ENCODE measurements around the gene OR6A2.
"Not testable (repeated sequence)": the region's sequence is repeated elsewhere in the genome, so short reads cannot be mapped to it uniquely, and the experiment has no call there.

The OR6A2 gene

DNA sequence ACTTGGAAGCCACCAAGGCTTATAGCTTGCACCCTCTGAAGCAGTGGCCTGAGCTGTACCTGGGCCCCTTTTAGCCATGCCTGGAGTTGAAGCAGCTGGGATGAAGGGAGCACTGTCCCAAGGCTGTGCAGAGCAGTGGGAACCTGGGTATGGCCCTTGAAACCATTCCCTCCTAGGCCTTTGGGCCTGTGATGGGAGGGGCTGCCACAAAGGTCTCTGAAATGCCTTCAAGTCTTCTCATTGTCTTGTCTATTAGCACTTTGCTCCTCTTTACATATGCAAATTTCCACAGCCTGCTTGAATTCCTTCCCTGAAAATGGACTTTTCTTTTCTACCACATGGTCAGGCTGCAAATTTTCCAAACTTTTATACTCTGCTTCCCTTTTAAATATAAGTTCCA lies 1.6 kb upstream of the OR6A2 start:
- H3K9ac ChIP-seq (ENCODE audit: low read depth, low read length); H3K36me3 ChIP-seq (ENCODE audit: insufficient read depth, low read length); H3K9me3 ChIP-seq (ENCODE audit: control insufficient read depth, insufficient read depth, low read length); H3K4me1 ChIP-seq (ENCODE audit: insufficient read depth, low read length): not testable (repeated sequence)

DNA sequence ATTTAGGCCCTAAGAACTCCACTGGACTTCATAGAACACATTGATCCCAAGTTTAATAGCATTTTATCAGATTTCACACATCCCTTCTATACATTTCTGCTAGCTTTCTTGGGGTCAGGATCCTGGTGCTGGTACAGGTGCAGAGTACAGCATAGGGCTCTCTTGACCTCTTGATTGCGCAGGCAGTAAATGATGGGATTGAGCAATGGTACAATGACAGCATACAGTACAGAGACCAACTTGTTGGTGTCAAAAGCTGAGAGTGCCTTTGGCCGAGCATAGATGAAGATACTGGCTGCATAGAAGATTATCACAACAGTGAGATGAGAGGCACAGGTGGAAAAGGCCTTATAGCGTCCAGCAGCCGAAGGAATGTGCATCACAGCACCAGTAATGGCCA lies 4.8 kb downstream of the OR6A2 start:
- H3K9me3 ChIP-seq (ENCODE audit: control insufficient read depth, insufficient read depth, low read length), result 0 out of 2 replicates have a peak, but pooled peaks cover 2% of the 10 kb centered on the region
- no peaks in the 10 kb centered on the region for H3K4me1 ChIP-seq (ENCODE audit: insufficient read depth, low read length)
- H3K36me3 ChIP-seq (ENCODE audit: insufficient read depth, low read length), result no peaks in the 10 kb centered on the region
- H3K9ac ChIP-seq (ENCODE audit: low read depth, low read length), result no peak overlapping the region

- Histone ChIP-seq H3K9ac (ENCODE audit: low read depth, low read length) (no peak overlapping the region), H3K4me1 (ENCODE audit: insufficient read depth, low read length) (no peaks in the 10 kb centered on the region), H3K9me3 (ENCODE audit: control insufficient read depth, insufficient read depth, low read length) (no peaks in the 10 kb centered on the region), H3K36me3 (ENCODE audit: insufficient read depth, low read length) (no peaks in the 10 kb centered on the region)
These were observed 8.9 kb downstream of the OR6A2 start for GRCh38 chr11:6790546-6790945.

- Histone ChIP-seq H3K9me3 (ENCODE audit: control insufficient read depth, insufficient read depth, low read length) (no peaks in the 10 kb centered on the region), H3K4me1 (ENCODE audit: insufficient read depth, low read length) (no peaks in the 10 kb centered on the region), H3K9ac (ENCODE audit: low read depth, low read length) (no peak within 1 kb of the TSS), H3K36me3 (ENCODE audit: insufficient read depth, low read length) (no peaks in the 10 kb centered on the region)
These were observed 16.8 kb downstream of the OR6A2 start, which contains the start of gene OR2AG1 for GRCh38 chr11:6782720-6783119. TSS of gene OR2AG1 (plus strand) at chr11:6783020. CDS start at chr11:6785038, 2,018 bp downstream.

DNA sequence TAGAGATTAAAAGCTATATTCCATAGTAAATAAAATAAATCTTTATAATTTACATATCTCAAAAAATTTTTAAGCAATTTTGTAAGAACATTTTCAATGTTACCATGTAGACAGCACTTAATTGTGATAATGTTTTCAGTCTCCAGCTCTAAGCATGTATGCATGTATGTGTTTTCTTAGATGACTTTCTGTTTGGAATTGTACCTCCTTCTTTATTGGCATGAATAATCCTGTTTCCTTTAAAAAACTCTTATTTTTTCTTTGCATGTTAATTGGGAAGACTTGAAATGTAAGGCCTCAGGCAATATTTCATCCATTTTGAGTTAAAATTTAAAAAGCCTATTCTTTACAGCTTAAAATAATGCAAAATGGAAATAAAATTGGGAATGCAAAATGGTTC lies 18.7 kb downstream of the OR6A2 start:
- no peaks in the 10 kb centered on the region for H3K36me3 ChIP-seq (ENCODE audit: insufficient read depth, low read length)
- H3K4me1 ChIP-seq (ENCODE audit: insufficient read depth, low read length), result no peaks in the 10 kb centered on the region
- no peaks in the 10 kb centered on the region for H3K9me3 ChIP-seq (ENCODE audit: control insufficient read depth, insufficient read depth, low read length)
- H3K9ac ChIP-seq (ENCODE audit: low read depth, low read length), result no peak overlapping the region

- no peaks in the 10 kb centered on the region for H3K4me1 ChIP-seq (ENCODE audit: insufficient read depth, low read length)
- no peaks in the 10 kb centered on the region for H3K9me3 ChIP-seq (ENCODE audit: control insufficient read depth, insufficient read depth, low read length)
- no peaks in the 10 kb centered on the region for H3K36me3 ChIP-seq (ENCODE audit: insufficient read depth, low read length)
- no peak overlapping the region for H3K9ac ChIP-seq (ENCODE audit: low read depth, low read length)
These were observed 21.0 kb downstream of the OR6A2 start for GRCh38 chr11:6778518-6778917.

DNA sequence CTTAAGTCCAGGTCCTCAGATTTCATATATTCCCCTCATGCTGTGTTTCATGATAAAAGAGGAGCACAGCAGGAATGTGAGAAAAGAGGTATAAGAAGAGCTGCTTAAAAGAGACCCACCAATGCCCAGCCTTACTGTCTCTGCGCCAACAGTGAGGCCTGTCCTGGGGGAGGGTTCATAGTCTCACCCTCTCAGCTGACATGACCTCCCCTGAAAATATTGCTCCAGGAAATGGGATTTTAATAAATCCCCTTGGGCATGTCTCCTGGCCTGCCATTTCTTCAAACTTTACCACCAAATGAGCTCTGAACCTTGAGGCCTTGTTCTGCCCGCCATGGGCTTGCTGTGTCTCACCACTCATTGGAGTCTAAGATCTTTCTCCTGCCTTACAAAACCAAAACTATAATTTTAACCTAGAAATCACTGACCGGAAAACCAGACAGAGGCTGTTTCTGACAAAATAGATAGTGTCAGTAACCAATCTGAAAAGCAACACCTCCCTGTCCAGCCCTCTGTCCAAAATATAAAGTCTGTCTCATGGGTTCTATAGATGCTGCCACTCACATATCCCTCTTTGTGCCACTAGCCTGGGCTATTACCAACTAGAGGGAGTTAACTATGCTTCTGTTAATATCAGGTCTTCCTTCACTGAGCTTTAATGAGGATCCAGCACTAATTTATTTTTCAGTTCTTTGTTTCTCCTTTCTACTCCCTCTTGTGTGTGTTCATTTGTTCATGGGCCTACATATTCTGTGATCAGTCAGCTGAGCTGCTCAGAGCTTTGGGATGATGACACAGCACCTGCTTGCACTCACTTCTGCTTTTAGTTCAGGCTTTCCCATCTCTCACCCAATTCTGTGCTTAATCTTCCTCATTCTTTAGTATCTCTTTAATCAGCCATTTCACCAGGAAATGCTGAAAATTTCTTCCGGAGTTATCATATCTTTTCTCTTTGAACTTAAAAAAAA lies 27.3 kb downstream of the OR6A2 start, which contains the start of gene OR2AG2:
Gene OR2AG2, minus strand, starts transcription at position 51 of the 968 bp plus-strand sequence. CDS start 3,019 bp downstream, outside the sequence.
- Histone ChIP-seq H3K9me3 (ENCODE audit: control insufficient read depth, insufficient read depth, low read length) (no peaks in the 10 kb centered on the region), H3K4me1 (ENCODE audit: insufficient read depth, low read length) (no peaks in the 10 kb centered on the region), H3K9ac (ENCODE audit: low read depth, low read length) (no peak within 1 kb of the TSS), H3K36me3 (ENCODE audit: insufficient read depth, low read length) (no peaks in the 10 kb centered on the region)

- H3K36me3 ChIP-seq (ENCODE audit: insufficient read depth, low read length), result no peaks in the 10 kb centered on the region
- no peaks in the 10 kb centered on the region for H3K4me1 ChIP-seq (ENCODE audit: insufficient read depth, low read length)
- no peaks in the 10 kb centered on the region for H3K9me3 ChIP-seq (ENCODE audit: control insufficient read depth, insufficient read depth, low read length)
- H3K9ac ChIP-seq (ENCODE audit: low read depth, low read length), result no peak overlapping the region
These were observed 42.0 kb downstream of the OR6A2 start for GRCh38 chr11:6757373-6757967.

DNA sequence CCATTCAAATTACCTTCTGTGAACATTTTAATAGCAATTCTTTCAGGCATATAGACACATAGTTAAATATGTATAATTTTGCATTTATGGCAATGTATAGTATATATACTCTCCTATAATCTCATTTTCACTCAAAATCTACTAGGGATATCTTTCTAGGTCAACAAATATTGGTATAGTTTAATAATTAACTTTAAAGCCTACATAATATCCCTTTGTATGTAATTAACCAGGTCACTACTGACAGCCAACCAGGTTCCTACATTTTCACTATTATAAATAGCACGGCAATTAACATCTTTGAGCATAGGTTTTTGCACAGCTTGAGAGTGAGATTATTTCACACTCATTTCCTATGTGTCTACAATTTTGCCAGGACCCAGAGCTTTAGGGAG lies 43.5 kb downstream of the OR6A2 start:
- no peaks in the 10 kb centered on the region for H3K9me3 ChIP-seq (ENCODE audit: control insufficient read depth, insufficient read depth, low read length)
- H3K4me1 ChIP-seq (ENCODE audit: insufficient read depth, low read length), result no peaks in the 10 kb centered on the region
- H3K36me3 ChIP-seq (ENCODE audit: insufficient read depth, low read length), result no peaks in the 10 kb centered on the region
- no peak overlapping the region for H3K9ac ChIP-seq (ENCODE audit: low read depth, low read length)

GRCh38 chr11:6755303-6755952 lies 44.1 kb downstream of the OR6A2 start:
- Histone ChIP-seq H3K9ac (ENCODE audit: low read depth, low read length) (no peak overlapping the region; the same call in 1 of the 2 replicates), H3K36me3 (ENCODE audit: insufficient read depth, low read length) (no peaks in the 10 kb centered on the region), H3K9me3 (ENCODE audit: control insufficient read depth, insufficient read depth, low read length) (no peaks in the 10 kb centered on the region), H3K4me1 (ENCODE audit: insufficient read depth, low read length) (no peaks in the 10 kb centered on the region)

- H3K36me3 ChIP-seq (ENCODE audit: insufficient read depth, low read length), result no peaks in the 10 kb centered on the region
- H3K9ac ChIP-seq (ENCODE audit: low read depth, low read length), result no peak overlapping the region
- H3K4me1 ChIP-seq (ENCODE audit: insufficient read depth, low read length), result no peaks in the 10 kb centered on the region
- H3K9me3 ChIP-seq (ENCODE audit: control insufficient read depth, insufficient read depth, low read length), result no peaks in the 10 kb centered on the region
These were observed 52.3 kb downstream of the OR6A2 start for GRCh38 chr11:6747097-6747668.

- Histone ChIP-seq H3K9ac (ENCODE audit: low read depth, low read length) (no peak overlapping the region), H3K36me3 (ENCODE audit: insufficient read depth, low read length) (no peaks in the 10 kb centered on the region), H3K9me3 (ENCODE audit: control insufficient read depth, insufficient read depth, low read length) (no peaks in the 10 kb centered on the region), H3K4me1 (ENCODE audit: insufficient read depth, low read length) (no peaks in the 10 kb centered on the region)
These were observed 52.9 kb downstream of the OR6A2 start for GRCh38 chr11:6746626-6747025.

DNA sequence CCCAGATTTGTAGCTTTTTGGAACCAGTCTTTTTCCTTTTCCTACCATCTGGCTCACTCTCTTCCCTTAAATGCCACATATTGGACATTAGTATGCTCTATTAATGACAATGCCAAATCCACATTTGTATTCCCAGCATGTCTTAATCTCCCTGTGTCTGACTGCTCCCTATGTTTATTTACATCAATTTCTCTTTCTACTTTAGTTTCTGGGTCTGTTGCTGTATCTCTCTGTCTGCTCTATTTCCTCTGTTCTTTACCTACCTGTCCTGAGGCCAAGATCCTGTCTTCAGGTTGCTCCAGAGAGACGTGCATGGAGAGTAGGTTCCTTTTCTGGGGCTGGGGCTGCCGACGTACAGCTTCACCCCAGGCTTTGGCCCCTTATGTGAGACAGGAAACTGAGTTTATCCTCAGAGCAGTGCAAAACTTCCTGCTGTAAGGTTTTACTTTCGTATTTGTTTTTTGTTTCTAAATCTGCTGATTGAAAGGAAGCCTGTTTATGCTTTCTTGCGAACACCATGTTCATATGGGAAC lies 53.3 kb downstream of the OR6A2 start:
- Histone ChIP-seq H3K36me3 (ENCODE audit: insufficient read depth, low read length) (no peaks in the 10 kb centered on the region), H3K9ac (ENCODE audit: low read depth, low read length) (no peak overlapping the region), H3K4me1 (ENCODE audit: insufficient read depth, low read length) (no peaks in the 10 kb centered on the region), H3K9me3 (ENCODE audit: control insufficient read depth, insufficient read depth, low read length) (no peaks in the 10 kb centered on the region)

GRCh38 chr11:6745465-6746015 lies 53.9 kb downstream of the OR6A2 start:
- H3K9me3 ChIP-seq (ENCODE audit: control insufficient read depth, insufficient read depth, low read length), result no peaks in the 10 kb centered on the region
- no peaks in the 10 kb centered on the region for H3K4me1 ChIP-seq (ENCODE audit: insufficient read depth, low read length)
- no peak overlapping the region for H3K9ac ChIP-seq (ENCODE audit: low read depth, low read length)

More at GRCh38 chr11:6745465-6746015, 53.9 kb downstream of the OR6A2 start:
- no peaks in the 10 kb centered on the region for H3K36me3 ChIP-seq (ENCODE audit: insufficient read depth, low read length)
